Astrocyte (in vitro differentiated cells and primary cell): ENCODE results near the gene KLHL17.

Experiments used
- CTCF ChIP-seq: IDR thresholded peaks from 2 replicates; pipeline ENCODE4 v1.5.1; 2011; ENCODE audit warnings: low read depth, mild to moderate bottlenecking, inconsistent platforms, low read length, moderate library complexity; ENCODE audit not compliant: insufficient read depth
- EZH2 ChIP-seq: IDR thresholded peaks from 2 replicates; pipeline ENCODE4 v1.6.1; 2012; ENCODE audit warnings: mild to moderate bottlenecking, low read length, inconsistent platforms; ENCODE audit not compliant: insufficient read depth

GRCh38 chr1:942864-943533 lies 17.4 kb upstream of the KLHL17 start:
- TF ChIP-seq EZH2 = no peak
- no peak for TF ChIP-seq CTCF
